ENCODE measurements around the gene RSPRY1.
"Not testable (repeated sequence)": the region's sequence is repeated elsewhere in the genome, so short reads cannot be mapped to it uniquely, and the experiment has no call there.

The RSPRY1 gene

GRCh38 chr16:57257455-57258070, 71.4 kb downstream of the RSPRY1 start:
- no peak for DNase-seq

- DNase-seq = no peak
Observed at GRCh38 chr16:57258226-57258909, 72.2 kb downstream of the RSPRY1 start.

- DNase-seq = no peak
Observed at GRCh38 chr16:57258910-57259475, 72.9 kb downstream of the RSPRY1 start.

GRCh38 chr16:57260294-57260929, 74.3 kb downstream of the RSPRY1 start:
- no peak for DNase-seq

- DNase-seq = no peak
Observed at GRCh38 chr16:57261806-57262205, 75.7 kb downstream of the RSPRY1 start.

- DNase-seq = no peak
Observed at GRCh38 chr16:57262841-57263540, 76.9 kb downstream of the RSPRY1 start.

GRCh38 chr16:57263541-57264351, 77.6 kb downstream of the RSPRY1 start:
- DNase-seq = no peak

- no peak for DNase-seq
Observed at GRCh38 chr16:57264381-57264780, 78.3 kb downstream of the RSPRY1 start.

GRCh38 chr16:57264950-57265371, 78.8 kb downstream of the RSPRY1 start:
- DNase-seq = no peak

GRCh38 chr16:57265850-57266530, 79.9 kb downstream of the RSPRY1 start:
- DNase-seq = no peak

GRCh38 chr16:57266531-57267260, 80.6 kb downstream of the RSPRY1 start:
- no peak for DNase-seq

- DNase-seq = not testable (repeated sequence)
Observed at GRCh38 chr16:57267343-57267742, 81.2 kb downstream of the RSPRY1 start.

- no peak for DNase-seq
Observed at GRCh38 chr16:57268804-57269800, 83.0 kb downstream of the RSPRY1 start.

- no peak for DNase-seq
Observed at GRCh38 chr16:57270221-57271062, 84.3 kb downstream of the RSPRY1 start.

- DNase-seq = no peak
Observed at GRCh38 chr16:57271063-57271345, 84.9 kb downstream of the RSPRY1 start.

GRCh38 chr16:57271867-57272495, 85.9 kb downstream of the RSPRY1 start:
- DNase-seq = no peak

- no peak for DNase-seq
Observed at GRCh38 chr16:57273359-57273758, 87.2 kb downstream of the RSPRY1 start.

- no peak for DNase-seq
Observed at GRCh38 chr16:57273826-57274225, 87.7 kb downstream of the RSPRY1 start.
